ENCODE results near the gene COA5. TPM values are rescaled to one million over a fixed set of nuclear protein-coding genes. Genes with fewer than 3 reads are reported as not detected.

Gene COA5
- polyA plus RNA-seq, 3 donors from 2014 or later = 34.0 to 54.6 (median 37.5) TPM

GRCh38 chr2:98564541-98565132, 43.7 kb downstream of the COA5 start:
- peaks cover 21 to 23% of the 10 kb centered on the region in 2 donors for H3K4me1 Mint-ChIP-seq
- no peaks in the 10 kb centered on the region for H3K9me3 Mint-ChIP-seq
- H3K36me3 Mint-ChIP-seq = peaks cover 14 to 51% (median 29%) of the 10 kb centered on the region in 3 donors
- no peak for DNase-seq
- no peak overlapping the region for H3K4me3 Mint-ChIP-seq
- peak overlapping the region in 2 of 6 donors; percentile 39 to 51 for H3K27ac Mint-ChIP-seq
- peaks cover 0 to 13% (median 9%) of the 10 kb centered on the region in 3 donors for H3K27me3 Mint-ChIP-seq (ENCODE audit: low read depth in 3 of 3)

- peak overlapping the region in 3 of 6 donors; percentile 44 to 73 (median 62) for H3K27ac Mint-ChIP-seq
- no peak for DNase-seq
- peaks cover 0 to 13% (median 6%) of the 10 kb centered on the region in 3 donors for H3K27me3 Mint-ChIP-seq (ENCODE audit: low read depth in 3 of 3)
- H3K4me3 Mint-ChIP-seq = no peak overlapping the region
- H3K4me1 Mint-ChIP-seq = peaks cover 30 to 33% of the 10 kb centered on the region in 2 donors
- peaks cover 14 to 52% (median 34%) of the 10 kb centered on the region in 3 donors for H3K36me3 Mint-ChIP-seq
- no peaks in the 10 kb centered on the region for H3K9me3 Mint-ChIP-seq
These were observed 44.9 kb downstream of the COA5 start for GRCh38 chr2:98563394-98563793.

GRCh38 chr2:98561902-98562695, 46.2 kb downstream of the COA5 start:
- Mint-ChIP-seq H3K36me3 (peaks cover 14 to 57% (median 32%) of the 10 kb centered on the region in 3 donors), H3K9me3 (no peaks in the 10 kb centered on the region), H3K27me3 (ENCODE audit: low read depth in 3 of 3) (peaks cover 0 to 10% (median 4%) of the 10 kb centered on the region in 3 donors), H3K4me3 (no peak overlapping the region), H3K4me1 (peaks cover 36 to 46% of the 10 kb centered on the region in 2 donors), H3K27ac (peak overlapping the region in 2 of 6 donors; percentile 67 to 68)
- DNase-seq = no peak

- peaks cover 8 to 56% (median 22%) of the 10 kb centered on the region in 3 donors for H3K36me3 Mint-ChIP-seq
- H3K27ac Mint-ChIP-seq = peak overlapping the region in 5 of 6 donors; percentile 19 to 83 (median 68)
- no peak for DNase-seq
- H3K4me3 Mint-ChIP-seq = no peak overlapping the region
- H3K4me1 Mint-ChIP-seq = peaks cover 44 to 57% of the 10 kb centered on the region in 2 donors
- H3K27me3 Mint-ChIP-seq (ENCODE audit: low read depth in 3 of 3) = peaks cover 0 to 5% (median 0%) of the 10 kb centered on the region in 3 donors
- H3K9me3 Mint-ChIP-seq = no peaks in the 10 kb centered on the region
These were observed 47.3 kb downstream of the COA5 start for GRCh38 chr2:98561018-98561417.

DNA sequence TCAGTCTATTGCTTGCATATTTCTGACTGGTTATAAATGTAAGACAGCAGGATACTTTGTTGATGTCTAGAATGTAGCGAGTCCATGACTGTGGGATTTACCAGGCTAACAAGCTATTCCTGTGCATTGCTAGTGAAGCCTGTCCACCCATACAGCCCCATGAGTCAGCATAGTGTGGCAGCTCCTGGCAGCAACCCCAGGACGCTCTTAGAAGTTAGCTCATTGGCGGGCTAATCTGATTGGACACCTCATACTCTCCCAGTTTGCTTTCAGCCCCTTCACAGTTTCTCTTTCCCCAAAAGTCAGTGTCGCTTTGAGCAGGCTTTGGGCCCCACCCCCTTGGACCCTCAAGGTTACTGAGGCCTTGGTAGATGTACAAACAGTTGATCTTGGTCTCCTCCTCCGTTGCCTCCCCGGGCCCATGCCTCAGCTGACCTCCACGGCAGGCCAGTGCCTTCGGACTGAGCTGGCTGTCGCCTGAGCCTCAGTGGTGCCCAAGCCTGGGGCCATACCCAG, 48.0 kb downstream of the COA5 start:
- DNase-seq = no peak
- Mint-ChIP-seq H3K9me3 (no peaks in the 10 kb centered on the region), H3K4me1 (peaks cover 48 to 64% of the 10 kb centered on the region in 2 donors), H3K36me3 (peaks cover 7 to 54% (median 16%) of the 10 kb centered on the region in 3 donors), H3K4me3 (peak overlapping the region in 4 of 5 donors; percentile 21 to 69 (median 64)), H3K27ac (peak overlapping the region; percentile 74 to 88 (median 81)), H3K27me3 (ENCODE audit: low read depth in 3 of 3) (peaks cover 0 to 7% (median 0%) of the 10 kb centered on the region in 3 donors)

DNA sequence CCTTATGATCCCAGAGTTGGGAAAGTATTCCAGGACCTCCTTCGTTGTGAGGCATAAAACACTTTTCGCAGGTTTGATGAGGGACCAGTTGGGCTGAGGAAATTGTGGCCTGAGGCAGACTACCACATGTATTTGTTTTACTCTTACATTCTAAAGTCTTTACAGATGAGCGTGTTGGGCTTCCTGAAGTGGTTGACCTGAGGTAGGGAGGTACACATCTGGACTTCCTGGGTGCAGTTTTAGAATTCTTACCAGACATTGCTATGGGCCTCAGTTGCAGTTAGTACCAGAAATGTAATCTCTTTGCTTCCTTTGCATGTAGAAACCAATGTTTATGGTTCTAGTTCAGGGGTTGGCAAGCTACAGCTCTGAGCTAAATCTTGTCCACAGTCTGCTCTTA, 48.7 kb downstream of the COA5 start:
- Mint-ChIP-seq H3K9me3 (no peaks in the 10 kb centered on the region), H3K4me3 (peak overlapping the region; percentile 52 to 69 (median 67)), H3K4me1 (peaks cover 52 to 71% of the 10 kb centered on the region in 2 donors), H3K36me3 (peaks cover 14 to 58% (median 22%) of the 10 kb centered on the region in 3 donors), H3K27me3 (ENCODE audit: low read depth in 3 of 3) (peaks cover 0 to 12% (median 0%) of the 10 kb centered on the region in 3 donors), H3K27ac (peak overlapping the region; percentile 59 to 88 (median 80))
- DNase-seq = no peak

DNA sequence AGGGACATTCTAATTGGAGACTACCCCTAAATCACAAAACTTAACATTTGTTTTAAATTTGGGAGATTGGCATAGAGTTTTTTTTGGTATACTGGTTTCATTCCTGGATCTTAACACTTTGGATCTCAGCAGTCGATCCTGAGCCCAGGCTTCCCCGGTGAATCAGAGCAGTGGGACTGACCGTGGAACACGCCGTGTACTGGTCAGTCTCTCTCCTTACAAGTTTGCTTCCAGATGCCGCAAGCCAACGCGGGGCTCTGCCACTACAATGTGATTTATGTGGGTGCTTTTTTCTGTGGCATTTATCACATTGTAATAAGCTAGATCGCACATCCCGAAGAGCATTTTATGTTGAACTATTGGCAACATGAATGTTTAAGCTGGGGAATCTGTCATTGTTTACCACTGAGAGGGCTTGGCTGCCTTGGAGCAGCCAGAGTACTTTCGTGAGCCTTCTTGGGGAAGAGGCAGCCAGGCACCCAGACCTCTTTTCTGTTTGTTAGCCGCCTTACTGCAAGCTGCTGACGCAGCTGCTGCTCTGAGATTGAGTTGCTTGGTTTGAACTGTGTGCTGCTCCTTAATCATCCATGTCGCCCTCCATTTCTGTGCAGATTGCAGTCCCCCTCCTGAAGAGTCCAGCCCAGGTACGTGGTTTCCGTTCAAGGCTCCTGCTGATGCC, 49.3 kb downstream of the COA5 start:
- DNase-seq = no peak
- peaks cover 15 to 56% (median 22%) of the 10 kb centered on the region in 3 donors for H3K36me3 Mint-ChIP-seq
- H3K9me3 Mint-ChIP-seq = no peaks in the 10 kb centered on the region
- peaks cover 0 to 14% (median 0%) of the 10 kb centered on the region in 3 donors for H3K27me3 Mint-ChIP-seq (ENCODE audit: low read depth in 3 of 3)
- peak overlapping the region; percentile 59 to 88 (median 81) for H3K27ac Mint-ChIP-seq
- peaks cover 52 to 72% of the 10 kb centered on the region in 2 donors for H3K4me1 Mint-ChIP-seq
- peak overlapping the region; percentile 52 to 69 (median 67) for H3K4me3 Mint-ChIP-seq

GRCh38 chr2:98556344-98557033, 51.8 kb downstream of the COA5 start:
- DNase-seq = no peak
- peaks cover 25 to 69% (median 33%) of the 10 kb centered on the region in 3 donors for H3K36me3 Mint-ChIP-seq
- H3K4me3 Mint-ChIP-seq = no peak overlapping the region
- peaks cover 0 to 14% (median under 1%) of the 10 kb centered on the region in 3 donors for H3K27me3 Mint-ChIP-seq (ENCODE audit: low read depth in 3 of 3)
- peaks cover 63 to 81% of the 10 kb centered on the region in 2 donors for H3K4me1 Mint-ChIP-seq
- H3K27ac Mint-ChIP-seq = peak overlapping the region; percentile 32 to 70 (median 57)
- no peaks in the 10 kb centered on the region for H3K9me3 Mint-ChIP-seq

DNA sequence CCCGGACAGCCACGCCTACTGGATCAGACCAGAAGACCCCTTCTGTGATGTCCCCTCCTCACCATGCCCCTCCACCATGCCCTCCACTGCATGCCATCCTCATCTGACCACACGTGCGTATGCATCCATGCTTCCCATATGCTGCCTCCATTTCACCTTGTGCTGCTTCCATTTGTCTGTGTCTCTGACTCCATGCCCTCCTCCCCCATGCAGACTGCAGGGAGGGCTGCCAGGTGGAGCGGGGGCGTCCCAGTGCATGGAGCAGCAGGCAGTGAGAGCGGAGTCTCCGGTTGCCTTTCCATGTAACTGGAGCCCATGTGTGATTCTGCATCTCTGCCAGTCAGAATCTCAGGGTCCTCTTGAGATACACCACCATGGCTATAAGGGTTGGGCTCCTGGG, 52.6 kb downstream of the COA5 start:
- Mint-ChIP-seq H3K36me3 (peaks cover 24 to 68% (median 26%) of the 10 kb centered on the region in 3 donors), H3K27me3 (ENCODE audit: low read depth in 3 of 3) (peaks cover 0 to 17% (median 4%) of the 10 kb centered on the region in 3 donors), H3K27ac (peak overlapping the region in 5 of 6 donors; percentile 45 to 70 (median 61))

DNA sequence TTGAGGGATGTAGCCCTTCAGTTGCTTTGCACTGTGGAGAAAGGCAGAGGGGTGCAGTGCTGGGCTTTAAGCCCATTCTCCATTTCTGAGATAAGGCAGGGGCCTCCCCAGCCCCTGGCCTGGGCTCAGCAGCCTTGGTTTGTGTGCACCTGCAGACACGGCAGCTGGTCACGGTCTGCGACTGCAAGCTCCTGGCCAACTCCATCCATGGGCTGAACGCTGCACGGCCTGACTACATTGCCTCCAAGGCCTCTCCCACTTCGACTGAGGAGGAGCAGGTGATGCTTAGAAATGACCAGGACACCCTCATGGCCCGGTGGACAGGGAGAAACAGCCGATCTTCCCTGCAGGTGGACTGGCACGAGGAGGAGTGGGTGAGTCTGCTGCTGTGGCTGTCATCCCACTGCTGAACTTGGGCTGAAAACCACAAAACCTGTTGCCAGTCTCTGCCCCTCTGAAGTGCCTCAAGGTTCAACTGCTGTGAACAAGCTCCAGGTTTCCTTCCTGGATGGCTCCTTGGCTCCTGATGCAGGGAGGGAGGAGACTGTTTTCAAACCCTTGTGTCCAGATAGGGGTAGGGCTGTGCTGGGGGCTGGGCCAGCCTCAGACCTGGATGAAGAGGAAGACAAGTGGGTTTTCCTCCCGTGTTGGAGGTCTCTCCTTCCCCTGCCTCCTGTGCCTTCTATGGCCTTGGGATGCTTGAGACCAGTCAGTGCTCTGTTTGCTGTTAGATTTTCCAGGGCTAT, 54.0 kb downstream of the COA5 start:
- H3K4me3 Mint-ChIP-seq = no peak overlapping the region
- H3K4me1 Mint-ChIP-seq = peaks cover 60 to 79% of the 10 kb centered on the region in 2 donors
- no peak for DNase-seq
- no peaks in the 10 kb centered on the region for H3K9me3 Mint-ChIP-seq
- peaks cover 0 to 17% (median 4%) of the 10 kb centered on the region in 3 donors for H3K27me3 Mint-ChIP-seq (ENCODE audit: low read depth in 3 of 3)
- H3K27ac Mint-ChIP-seq = peak overlapping the region in 3 of 6 donors; percentile 17 to 55 (median 25)
- H3K36me3 Mint-ChIP-seq = peaks cover 22 to 66% (median 27%) of the 10 kb centered on the region in 3 donors

More for the DNA sequence above, 52.6 kb downstream of the COA5 start:
- H3K9me3 Mint-ChIP-seq = no peaks in the 10 kb centered on the region
- no peak overlapping the region for H3K4me3 Mint-ChIP-seq
- peaks cover 67 to 81% of the 10 kb centered on the region in 2 donors for H3K4me1 Mint-ChIP-seq
- no peak for DNase-seq

DNA sequence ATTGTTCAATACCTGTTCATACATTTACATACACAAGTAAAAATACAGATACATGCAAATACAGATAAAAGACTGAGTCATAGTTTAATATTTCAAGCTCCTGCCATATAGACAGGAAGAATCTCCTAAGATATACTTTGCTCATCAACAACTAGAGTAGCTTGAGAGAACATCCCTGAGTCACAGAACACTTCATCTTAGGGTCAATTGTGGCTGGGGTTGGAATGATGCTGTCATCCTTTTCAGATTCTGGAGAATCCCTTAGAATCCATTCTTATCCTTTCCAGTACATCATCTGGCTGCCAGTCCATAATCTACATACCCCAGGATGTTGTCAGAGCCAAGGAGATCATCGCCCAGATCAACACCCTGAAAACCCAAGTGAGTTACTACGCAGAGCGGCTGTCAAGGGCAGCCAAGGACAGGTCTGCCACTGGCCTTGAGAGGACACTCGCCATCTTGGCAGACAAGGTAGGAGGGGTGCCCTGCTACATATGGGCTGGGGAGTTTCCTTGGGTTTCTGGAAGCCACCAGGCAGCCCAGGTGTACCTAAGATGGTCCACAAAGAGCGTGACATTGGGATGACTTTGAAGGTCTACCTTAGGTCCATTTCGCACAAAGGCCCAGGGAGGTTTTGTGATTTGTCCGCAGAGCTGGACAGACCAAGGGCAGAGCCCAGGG, 55.7 kb downstream of the COA5 start:
- Mint-ChIP-seq H3K27me3 (ENCODE audit: low read depth in 3 of 3) (peaks cover 0 to 17% (median 4%) of the 10 kb centered on the region in 3 donors), H3K27ac (peak overlapping the region; percentile 47 to 80 (median 71)), H3K4me3 (no peak overlapping the region), H3K4me1 (peaks cover 53 to 79% of the 10 kb centered on the region in 2 donors), H3K36me3 (peaks cover 21 to 59% (median 26%) of the 10 kb centered on the region in 3 donors), H3K9me3 (no peaks in the 10 kb centered on the region)
- no peak for DNase-seq

- H3K36me3 Mint-ChIP-seq = peaks cover 25 to 62% (median 35%) of the 10 kb centered on the region in 3 donors
- DNase-seq = peak; percentile 32 to 38 (median 38)
- H3K9me3 Mint-ChIP-seq = no peaks in the 10 kb centered on the region
- H3K27me3 Mint-ChIP-seq (ENCODE audit: low read depth in 3 of 3) = peaks cover 0 to 19% (median 4%) of the 10 kb centered on the region in 3 donors
- peaks cover 56 to 79% of the 10 kb centered on the region in 2 donors for H3K4me1 Mint-ChIP-seq
- peak overlapping the region; percentile 68 to 85 (median 79) for H3K27ac Mint-ChIP-seq
- peak overlapping the region in 3 of 5 donors; percentile 17 to 34 (median 29) for H3K4me3 Mint-ChIP-seq
These were observed 57.0 kb downstream of the COA5 start for GRCh38 chr2:98551316-98551715.

Measured in immature natural killer cell (primary cell).